GM10847 (cell line): ENCODE data around the gene LPXN.

Experiments used
- POLR2A ChIP-seq: IDR thresholded peaks from 2 replicates; pipeline ENCODE4 v1.6.1; 2011; ENCODE audit not compliant: insufficient read length; ENCODE audit errors: extremely low read depth

Gene LPXN

GRCh38 chr11:58575377-58576020 is at the start of gene LPXN:
TSS of gene LPXN (minus strand) at chr11:58575856. CDS start at chr11:58575772, 84 bp downstream.
- peak; percentile 83 for TF ChIP-seq POLR2A

- no peak for TF ChIP-seq POLR2A
These were observed 49.4 kb upstream of the LPXN start for GRCh38 chr11:58625086-58625485.

GRCh38 chr11:58622344-58622743 is 46.7 kb upstream of the LPXN start, which contains the start of gene CNTF:
TSS of gene CNTF (plus strand) at chr11:58622665. CDS start at chr11:58622753, 88 bp downstream.
- no peak for TF ChIP-seq POLR2A

- TF ChIP-seq POLR2A, result no peak
These were observed 46.1 kb upstream of the LPXN start for GRCh38 chr11:58621586-58622262.

- TF ChIP-seq POLR2A, result no peak
These were observed 42.4 kb upstream of the LPXN start for GRCh38 chr11:58617976-58618557.

- TF ChIP-seq POLR2A, result no peak
These were observed 40.9 kb upstream of the LPXN start for GRCh38 chr11:58616594-58616993.

GRCh38 chr11:58615559-58615958 is 39.9 kb upstream of the LPXN start:
- TF ChIP-seq POLR2A, result no peak

- TF ChIP-seq POLR2A, result no peak
These were observed 37.6 kb upstream of the LPXN start for GRCh38 chr11:58613228-58613627.

- no peak for TF ChIP-seq POLR2A
These were observed 34.1 kb upstream of the LPXN start for GRCh38 chr11:58609723-58610122.

- no peak for TF ChIP-seq POLR2A
These were observed 32.7 kb upstream of the LPXN start for GRCh38 chr11:58608331-58608730.

GRCh38 chr11:58606930-58607714 is 31.5 kb upstream of the LPXN start:
- TF ChIP-seq POLR2A, result no peak

- TF ChIP-seq POLR2A, result no peak
These were observed 24.9 kb upstream of the LPXN start for GRCh38 chr11:58600510-58600909.

GRCh38 chr11:58597486-58598144 is 22.0 kb upstream of the LPXN start:
- no peak for TF ChIP-seq POLR2A

- TF ChIP-seq POLR2A, result no peak
These were observed 21.0 kb upstream of the LPXN start for GRCh38 chr11:58596621-58597020.

GRCh38 chr11:58594826-58595225 is 19.2 kb upstream of the LPXN start:
- no peak for TF ChIP-seq POLR2A

GRCh38 chr11:58592760-58593472 is 17.3 kb upstream of the LPXN start:
- TF ChIP-seq POLR2A, result no peak
